GM12891 (cell line): ENCODE measurements around the gene F12.

Source experiments
- POLR2A ChIP-seq: IDR thresholded peaks from 2 replicates; pipeline ENCODE4 v1.6.1; 2011; ENCODE audit warnings: low read depth, low read length, control low read depth
- POLR2AphosphoS5 ChIP-seq: IDR thresholded peaks from 2 replicates; pipeline ENCODE4 v1.6.1; 2011; ENCODE audit warnings: low read depth, low read length, control low read depth
- TAF1 ChIP-seq: IDR thresholded peaks from 2 replicates; pipeline ENCODE4 v1.6.1; 2011; ENCODE audit warnings: low read depth, low read length, control low read depth

GRCh38 chr5:177402271-177403043 is 6.9 kb downstream of the F12 start:
- no peak for TF ChIP-seq POLR2A
- TF ChIP-seq TAF1 = no peak
- TF ChIP-seq POLR2AphosphoS5 = no peak
